Colonic mucosa (tissue), 4 donors: ENCODE results near the gene PTX4. TPM values are rescaled to one million over a fixed set of nuclear protein-coding genes. Genes with fewer than 3 reads are reported as not detected.

ENCODE experiments used
- DNase-seq: peaks from one replicate; pipeline ENCODE4 v3.0.0-alpha.2; 2020
- H3K27ac ChIP-seq: fragments of 200-600 bp; one replicate; pipeline ENCODE4 v1.8.0; 2021
- H3K27me3 ChIP-seq: fragments of 200-600 bp; one replicate; pipeline ENCODE4 v1.8.0; 2021
- H3K36me3 ChIP-seq: fragments of 200-600 bp; one replicate; pipeline ENCODE4 v1.8.0; 2021
- H3K4me1 ChIP-seq: fragments of 200-600 bp; one replicate; pipeline ENCODE4 v1.8.0; 2021; ENCODE audit warnings: mild to moderate bottlenecking
- H3K4me3 ChIP-seq: fragments of 200-600 bp; one replicate; pipeline ENCODE4 v1.8.0; 2021
- H3K9ac ChIP-seq, 2 donors: one replicate each; pipeline ENCODE4 v1.7.0; 2013; ENCODE audit warnings: control low read depth in 2 of 2, low read depth in 2 of 2, low read length in 2 of 2
- H3K9me3 ChIP-seq: fragments of 200-600 bp; one replicate; pipeline ENCODE4 v1.8.0; 2021
- CTCF ChIP-seq: fragments of 200-600 bp; IDR thresholded peaks from one replicate; pipeline ENCODE4 v1.8.0; 2022; ENCODE audit warnings: antibody characterized with exemption, mild to moderate bottlenecking
- intact Hi-C: fragments of 100-400 bp; cut with DNase I; formaldehyde crosslinking; loops from one replicate; pipeline ENCODE4 v1.14.1; 2022
- total RNA-seq, 2 donors: library from RNA; stranded (reverse); fragmentation: NEBNext Ultra II Directional in 1 of 2; extraction: Animal tissue kit (Norgen Biotek cat#: 25700) in 1 of 2; gene quantifications; one replicate each; pipeline ENCODE4 v1.2.1, GENCODE V29; 2021
- donor health status: healthy.
- donor health status: DM: no; HTN: no; CAD: no.
- donor health status: DM: no; HTN: no; CAD: no.

Gene PTX4
- total RNA-seq, 2 donors from 2014 or later, result not detected

DNA sequence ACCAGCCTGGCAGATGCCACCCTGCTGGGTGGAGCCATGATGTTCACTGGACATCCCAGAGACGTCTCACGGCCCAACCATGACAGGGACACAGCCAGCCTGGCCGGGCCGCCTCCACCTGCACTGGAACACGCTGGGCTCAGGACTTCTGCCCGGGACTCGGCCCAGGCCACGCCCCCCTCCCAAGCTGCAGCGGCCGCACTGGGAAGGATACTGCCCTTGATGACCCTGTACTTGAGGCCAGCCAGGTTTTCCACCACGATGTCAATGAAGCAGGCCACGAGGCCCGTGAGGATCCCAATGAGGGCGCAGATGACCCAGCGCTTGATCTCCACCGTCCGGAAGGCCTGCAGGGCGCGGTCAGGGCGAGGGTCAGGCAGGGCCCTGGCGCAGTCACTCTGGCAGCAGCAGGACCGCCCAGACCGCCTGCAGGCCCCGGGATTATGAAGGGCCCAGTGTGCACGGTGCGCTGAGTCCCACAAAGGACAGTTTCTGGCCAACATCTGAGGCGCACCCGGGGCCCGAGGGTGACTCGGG is 28.1 kb downstream of the PTX4 start:
- intact Hi-C loops, result no loop called here
- Histone ChIP-seq H3K4me3 (no peak overlapping the region), H3K27ac (no peak overlapping the region), H3K36me3 (no peaks in the 10 kb centered on the region), H3K27me3 (no peaks in the 10 kb centered on the region), H3K9ac (no peak overlapping the region), H3K4me1 (no peaks in the 10 kb centered on the region), H3K9me3 (no peaks in the 10 kb centered on the region)
- no peak for TF ChIP-seq CTCF
- DNase-seq, result no peak

- no peak overlapping the region for H3K4me3 ChIP-seq
- no peaks in the 10 kb centered on the region for H3K9me3 ChIP-seq
- H3K27me3 ChIP-seq, result no peaks in the 10 kb centered on the region
- no peak for DNase-seq
- no peaks in the 10 kb centered on the region for H3K4me1 ChIP-seq
- H3K36me3 ChIP-seq, result no peaks in the 10 kb centered on the region
- intact Hi-C loops, result no loop called here
- H3K27ac ChIP-seq, result no peak overlapping the region
- H3K9ac ChIP-seq, result no peak overlapping the region
- TF ChIP-seq CTCF, result no peak
These were observed 28.8 kb downstream of the PTX4 start for GRCh38 chr16:1459967-1460366.

GRCh38 chr16:1458977-1459341 is 29.8 kb downstream of the PTX4 start:
- Histone ChIP-seq H3K27me3 (no peaks in the 10 kb centered on the region), H3K9ac (no peak overlapping the region), H3K4me3 (no peak overlapping the region), H3K27ac (no peak overlapping the region), H3K4me1 (no peaks in the 10 kb centered on the region), H3K36me3 (no peaks in the 10 kb centered on the region), H3K9me3 (no peaks in the 10 kb centered on the region)
- no peak for TF ChIP-seq CTCF
- DNase-seq, result no peak
- intact Hi-C loops, result no loop called here

GRCh38 chr16:1458336-1458976 is 30.3 kb downstream of the PTX4 start:
- no peaks in the 10 kb centered on the region for H3K36me3 ChIP-seq
- H3K4me3 ChIP-seq, result no peak overlapping the region
- no peak overlapping the region for H3K27ac ChIP-seq
- H3K27me3 ChIP-seq, result no peaks in the 10 kb centered on the region
- intact Hi-C loops, result no loop called here
- no peak for DNase-seq
- TF ChIP-seq CTCF, result no peak
- H3K4me1 ChIP-seq, result no peaks in the 10 kb centered on the region
- no peaks in the 10 kb centered on the region for H3K9me3 ChIP-seq
- no peak overlapping the region for H3K9ac ChIP-seq

DNA sequence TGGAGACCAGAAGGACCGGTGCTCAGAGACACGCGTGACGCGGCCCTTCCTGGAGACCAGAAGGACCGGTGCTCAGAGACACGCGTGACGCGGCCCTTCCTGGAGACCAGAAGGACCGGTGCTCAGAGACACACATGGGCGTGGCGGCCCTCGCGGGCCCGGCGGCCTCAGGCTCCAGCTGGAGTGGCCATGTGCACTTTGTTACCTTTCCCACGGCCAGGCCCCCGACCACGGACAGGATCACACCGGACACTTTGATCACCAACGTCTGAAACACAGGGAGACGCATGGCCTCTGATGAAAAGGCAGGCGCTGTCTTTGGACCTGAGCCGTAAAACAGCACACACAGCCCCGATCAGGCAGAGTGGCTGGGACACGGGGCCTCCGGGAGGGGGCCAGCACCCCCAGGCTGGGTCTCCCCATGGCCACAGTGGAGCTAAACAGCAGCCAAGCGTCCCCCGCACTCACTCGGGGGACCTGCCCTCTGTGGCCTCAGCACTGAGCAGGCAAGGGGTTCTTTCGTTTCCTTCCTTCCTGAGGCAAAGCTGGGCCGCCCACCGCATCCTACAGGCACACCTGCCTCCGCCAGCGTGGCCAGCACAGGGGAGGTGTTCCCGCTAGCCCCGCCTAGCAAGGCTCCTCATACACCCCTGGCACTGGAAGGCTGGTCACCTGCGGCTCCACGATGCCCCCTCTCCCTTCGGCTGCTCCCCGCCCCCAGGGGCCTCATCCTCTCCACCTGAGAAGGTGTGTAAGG is 31.1 kb downstream of the PTX4 start:
- H3K36me3 ChIP-seq, result no peaks in the 10 kb centered on the region
- DNase-seq, result no peak
- H3K27me3 ChIP-seq, result no peaks in the 10 kb centered on the region
- intact Hi-C loops, result no loop called here
- H3K9ac ChIP-seq, result no peak overlapping the region
- no peaks in the 10 kb centered on the region for H3K9me3 ChIP-seq
- H3K4me1 ChIP-seq, result no peaks in the 10 kb centered on the region
- no peak overlapping the region for H3K4me3 ChIP-seq
- no peak overlapping the region for H3K27ac ChIP-seq
- TF ChIP-seq CTCF, result no peak
